Lung (tissue), 12 donors: ENCODE measurements around the gene HECW1. TPM values are rescaled to one million over a fixed set of nuclear protein-coding genes. Genes with fewer than 3 reads are reported as not detected.

Source experiments
- ATAC-seq: fragments of 200-7000 bp; cut with Tn5 transposase; one replicate; pipeline ENCODE4 v1.9.1; 2020; ENCODE audit warnings: moderate number of reproducible peaks; ENCODE audit not compliant: insufficient read depth, low FRiP score
- DNase-seq, 3 donors: peaks; one replicate each; pipeline ENCODE4 v3.0.0-alpha.2; 2013 to 2017
- H3K27ac ChIP-seq, 2 donors: one replicate each; pipeline ENCODE4 v1.5.1; 2013; ENCODE audit warnings: mild to moderate bottlenecking in 2 of 2, moderate library complexity in 2 of 2, control low read depth in 1 of 2, inconsistent platforms in 1 of 2, low read depth in 1 of 2, low read length in 1 of 2
- H3K27me3 ChIP-seq, 3 donors: one replicate each; pipeline ENCODE4 v1.5.1; 2013; ENCODE audit warnings: low read length in 2 of 3; ENCODE audit not compliant: control insufficient read depth in 3 of 3, insufficient read depth in 3 of 3
- H3K36me3 ChIP-seq, 4 donors: one replicate each; pipeline ENCODE4 v1.5.1; 2013; ENCODE audit warnings: low read length in 4 of 4, mild to moderate bottlenecking in 1 of 4, moderate library complexity in 1 of 4; ENCODE audit not compliant: control insufficient read depth in 4 of 4, insufficient read depth in 4 of 4
- H3K4me1 ChIP-seq, 5 donors: one replicate each; pipeline ENCODE4 v1.5.1; 2013; ENCODE audit warnings: low read length in 5 of 5, mild to moderate bottlenecking in 2 of 5, moderate library complexity in 1 of 5; ENCODE audit not compliant: control insufficient read depth in 5 of 5, insufficient read depth in 5 of 5
- H3K4me3 ChIP-seq: one replicate; pipeline ENCODE4 v1.5.1; 2013; ENCODE audit warnings: mild to moderate bottlenecking, control low read depth, moderate library complexity
- H3K9ac ChIP-seq, 2 donors: one replicate each; pipeline ENCODE4 v1.5.1; 2013; ENCODE audit warnings: low read length in 2 of 2, control low read depth in 1 of 2; ENCODE audit not compliant: insufficient read depth in 1 of 2
- H3K9me3 ChIP-seq, 4 donors: one replicate each; pipeline ENCODE4 v1.5.1; 2013; ENCODE audit warnings: low read length in 3 of 4, mild to moderate bottlenecking in 1 of 4, moderate library complexity in 1 of 4; ENCODE audit not compliant: control insufficient read depth in 4 of 4, insufficient read depth in 3 of 4
- CTCF ChIP-seq: IDR thresholded peaks from 2 replicates; pipeline ENCODE4 v1.5.1; 2012; ENCODE audit warnings: mild to moderate bottlenecking; ENCODE audit errors: control extremely low read depth, extremely low read depth
- WGBS, 2 donors: extraction: QIAGEN DNeasy Blood & Tissue Kit; methylation state at CpG; one replicate each; pipeline ENCODE4 v1.1.7; 2013; 5-methylcytosine and 5-hydroxymethylcytosine counted together
- polyA plus RNA-seq, 2 donors: library from polyadenylated mRNA; stranded (reverse); fragments of 200-250 nt; gene quantifications; one replicate each; pipeline ENCODE4 v1.2.1, GENCODE V29; 2013
- total RNA-seq, 2 donors: library from RNA; depleted of rRNA in 1 of 2; stranded (reverse); fragments of >200 nt in 1 of 2; gene quantifications; one replicate each; pipeline ENCODE4 v1.2.1, GENCODE V29; 2014 to 2021
- donor health status: control.
- donor health status: control.
- donor health status: Bipolar disorder and iron deficiency.
- donor health status: healthy.
- donor health status: DM: yes; HTN: yes; CAD: no.

Gene HECW1
- total and polyA plus RNA-seq, 4 donors, result 0.05 to 0.21 (median 0.13) TPM

DNA sequence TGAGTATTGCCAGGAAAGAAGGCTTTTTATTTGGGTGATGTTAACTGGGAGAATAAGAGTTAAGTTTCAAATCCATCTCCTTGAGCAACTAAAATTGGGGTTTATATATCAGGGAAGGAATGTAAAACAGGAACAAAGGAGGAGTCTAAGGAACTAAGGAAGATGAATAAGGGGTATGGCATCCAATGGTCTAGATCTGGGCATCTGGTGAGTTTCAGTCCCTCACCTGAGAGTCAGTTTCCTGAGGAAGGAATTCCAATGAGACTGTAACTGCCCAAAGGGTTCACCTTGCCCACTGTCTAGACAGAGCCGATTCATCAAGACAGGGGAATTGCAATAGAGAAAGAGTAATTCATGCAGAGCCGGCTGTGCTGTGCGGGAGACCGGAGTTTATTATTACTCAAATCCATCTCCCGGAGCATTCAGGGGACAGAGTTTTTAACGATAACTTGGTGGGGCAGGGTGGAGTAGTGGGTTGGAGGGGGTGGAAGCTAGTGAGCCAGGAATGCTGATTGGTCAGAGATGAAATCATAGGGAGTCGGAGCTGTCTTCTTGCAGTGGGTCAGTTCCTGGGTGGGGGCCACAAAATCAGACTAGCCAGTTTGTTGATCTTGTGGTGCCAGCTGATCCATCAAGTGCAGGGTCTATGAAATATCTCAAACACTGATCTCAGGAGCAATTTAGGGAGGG lies 282.1 kb downstream of the HECW1 start:
- Histone ChIP-seq H3K9me3 (no peaks in the 10 kb centered on the region), H3K9ac (no peak overlapping the region), H3K4me1 (peaks cover 0 to 1% (median 0%) of the 10 kb centered on the region in 5 donors), H3K4me3 (no peak overlapping the region), H3K27me3 (no peaks in the 10 kb centered on the region), H3K27ac (no peak overlapping the region), H3K36me3 (no peaks in the 10 kb centered on the region)
- no peak for ATAC-seq
- 89 to 94% methylated on average over 7 of the region's 7 CpGs for WGBS, 2 donors
- no peak for TF ChIP-seq CTCF
- no peak for DNase-seq

GRCh38 chr7:43395351-43395750 lies 282.9 kb downstream of the HECW1 start:
- Histone ChIP-seq H3K36me3 (no peaks in the 10 kb centered on the region), H3K27me3 (no peaks in the 10 kb centered on the region), H3K9ac (no peak overlapping the region), H3K4me3 (no peak overlapping the region), H3K27ac (no peak overlapping the region), H3K9me3 (no peaks in the 10 kb centered on the region), H3K4me1 (peaks cover 0 to 1% (median 0%) of the 10 kb centered on the region in 5 donors)
- WGBS, 2 donors, result 40 to 68% methylated on average over 2 of the region's 2 CpGs
- TF ChIP-seq CTCF, result no peak
- ATAC-seq, result no peak
- no peak for DNase-seq

- Histone ChIP-seq H3K4me3 (no peak overlapping the region), H3K27ac (no peak overlapping the region), H3K9me3 (no peaks in the 10 kb centered on the region), H3K36me3 (no peaks in the 10 kb centered on the region), H3K27me3 (no peaks in the 10 kb centered on the region), H3K4me1 (peaks cover 0 to 1% (median 0%) of the 10 kb centered on the region in 5 donors), H3K9ac (no peak overlapping the region)
- DNase-seq (no peak), ATAC-seq (no peak)
- WGBS, 2 donors, result 60% methylated on average over 2 of the region's 2 CpGs
- TF ChIP-seq CTCF, result no peak
Observed at GRCh38 chr7:43396187-43396740, 283.8 kb downstream of the HECW1 start.
